SK-N-SH treated with all-trans-retinoic acid at 6 μM for 48 hours (cell line): ENCODE measurements around the gene CPVL.

Experiments used
- CSDC2 ChIP-seq: fragments of 250-450 bp; sonication (Bioruptor Pico); IDR thresholded peaks from 2 replicates; pipeline ENCODE4 v1.5.0; 2020; ENCODE audit warnings: mild to moderate bottlenecking, moderate library complexity
- OSR1 ChIP-seq: fragments of 250-450 bp; sonication (Bioruptor Pico); IDR thresholded peaks from 2 replicates; pipeline ENCODE4 v1.8.0; 2022; ENCODE audit warnings: moderate library complexity, mild to moderate bottlenecking, inconsistent platforms
- PATZ1 ChIP-seq: fragments of 250-450 bp; sonication (Bioruptor Pico); IDR thresholded peaks from 2 replicates; pipeline ENCODE4 v1.8.0; 2020; ENCODE audit warnings: mild to moderate bottlenecking, moderate library complexity, borderline replicate concordance
- RARB ChIP-seq: fragments of 250-450 bp; sonication (Bioruptor Pico); IDR thresholded peaks from 2 replicates; pipeline ENCODE4 v1.8.0; 2021; ENCODE audit warnings: mild to moderate bottlenecking, moderate library complexity
- TSHZ2 ChIP-seq: fragments of 250-450 bp; sonication (Bioruptor Pico); IDR thresholded peaks from 2 replicates; pipeline ENCODE4 v1.5.0; 2020; ENCODE audit warnings: mild to moderate bottlenecking, moderate library complexity
- ZC3H10 ChIP-seq: fragments of 250-450 bp; sonication (Bioruptor Pico); IDR thresholded peaks from 2 replicates; pipeline ENCODE4 v1.5.1; 2021; ENCODE audit warnings: mild to moderate bottlenecking, moderate library complexity
- ZFP3 ChIP-seq: fragments of 250-450 bp; sonication (Bioruptor Pico); IDR thresholded peaks from 2 replicates; pipeline ENCODE4 v1.5.0; 2020; ENCODE audit warnings: mild to moderate bottlenecking, moderate library complexity
- ZNF565 ChIP-seq: fragments of 450-650 bp; formaldehyde crosslinking; conservative IDR thresholded peaks from 2 replicates; pipeline ENCODE4 v1.5.0; 2020; ENCODE audit warnings: low read depth, mild to moderate bottlenecking, moderate library complexity

- no peak for TF ChIP-seq ZFP3 (CRISPR knock-in tag)
- TF ChIP-seq ZNF565 (CRISPR knock-in tag) = no peak
- TF ChIP-seq PATZ1 (CRISPR knock-in tag) = no peak
- TF ChIP-seq TSHZ2 (CRISPR knock-in tag) = no peak
- TF ChIP-seq ZC3H10 (CRISPR knock-in tag) = no peak
- TF ChIP-seq OSR1 (CRISPR knock-in tag) = no peak
- TF ChIP-seq CSDC2 (CRISPR knock-in tag) = no peak
- no peak for TF ChIP-seq RARB
These were observed 17.5 kb upstream of the CPVL start for GRCh38 chr7:29163854-29164253.
